AG04449 (cell line): ENCODE data around the gene DNM3.

Source experiments
- CTCF ChIA-PET: fragments of 350-600 bp; formaldehyde crosslinking; extraction: SDS; loops from one replicate; lab custom pipeline; 2021; ENCODE audit warnings: antibody characterized with exemption; lab: Yijun Ruan, JAX
- POLR2A ChIA-PET: fragments of 400-600, 350-600 bp; formaldehyde crosslinking; extraction: SDS; loops from one replicate; lab custom pipeline; 2020; ENCODE audit warnings: antibody characterized with exemption, inconsistent platforms; lab: Yijun Ruan, JAX
- DNase-seq: peaks from one replicate; pipeline ENCODE4 v3.0.0-alpha.2; 2010; ENCODE audit warnings: low read depth, low spot score
- H3K4me3 ChIP-seq: 2 replicates; pipeline ENCODE4 v1.5.1; 2011; ENCODE audit warnings: low read depth, mild to moderate bottlenecking, control low read depth, low read length
- CTCF ChIP-seq: IDR thresholded peaks from one replicate; pipeline ENCODE4 v1.5.1; 2011; ENCODE audit warnings: mild to moderate bottlenecking, moderate library complexity, low read length, control low read depth, inconsistent platforms; ENCODE audit not compliant: insufficient read depth; ENCODE audit errors: missing control alignments

The DNM3 gene

GRCh38 chr1:171858696-171859095 lies 17.4 kb downstream of the DNM3 start:
- ChIA-PET CTCF (interaction anchor here (1.3 kb wide), 1 partner anchor 17 kb away, joined by 3 read pairs; no protein-coding TSS in a partner anchor), POLR2A (no interaction called here)
- no peak for DNase-seq
- H3K4me3 ChIP-seq, result no peak overlapping the region
- no peak for TF ChIP-seq CTCF

- ChIA-PET POLR2A (no interaction called here), CTCF (no interaction called here)
- TF ChIP-seq CTCF, result no peak
- H3K4me3 ChIP-seq, result no peak overlapping the region
- DNase-seq, result no peak
Observed at GRCh38 chr1:171860696-171861095, 19.4 kb downstream of the DNM3 start.

DNA sequence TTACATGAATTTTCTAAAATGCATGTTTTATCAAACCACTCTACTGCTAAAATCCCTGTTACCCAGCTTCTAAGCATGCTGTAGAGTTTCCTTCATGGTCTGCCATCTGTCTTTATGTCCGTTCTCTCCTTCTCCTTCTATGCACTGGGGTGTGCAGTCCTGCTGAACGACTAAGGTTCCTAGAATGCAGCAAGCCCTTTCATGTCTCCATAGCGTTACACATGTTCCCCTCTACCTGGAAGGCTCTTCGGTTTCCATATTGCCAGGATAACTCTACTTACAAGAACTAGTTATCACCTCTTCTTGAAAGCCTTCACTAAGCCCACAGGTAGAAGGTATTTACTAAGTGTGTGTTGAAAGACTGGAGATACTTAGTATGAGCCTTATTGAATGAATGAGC lies 22.2 kb downstream of the DNM3 start:
- TF ChIP-seq CTCF, result no peak
- ChIA-PET POLR2A (no interaction called here), CTCF (interaction anchor here (1.1 kb wide), 1 partner anchor 119 kb away, joined by 3 read pairs; no protein-coding TSS in a partner anchor)
- H3K4me3 ChIP-seq, result no peak overlapping the region
- no peak for DNase-seq

DNA sequence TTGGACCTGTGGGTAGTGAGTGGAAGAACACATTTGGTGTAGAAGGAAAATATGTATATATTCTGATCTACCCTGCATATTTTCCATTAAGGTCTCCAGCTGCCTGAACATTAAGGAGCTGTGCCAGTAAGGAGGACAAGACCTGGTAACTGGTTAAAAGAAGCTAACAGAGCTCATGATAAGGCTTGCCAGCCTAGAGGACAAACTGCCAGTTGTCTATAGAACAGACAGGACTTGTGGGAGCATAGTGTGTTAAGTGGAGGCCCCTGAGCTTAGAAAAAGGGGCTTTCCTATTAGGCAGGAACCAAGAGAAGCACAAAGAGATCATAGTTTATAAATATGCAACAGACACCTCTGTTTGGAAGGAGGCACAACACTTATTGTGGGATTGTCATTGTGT lies 23.0 kb downstream of the DNM3 start:
- ChIA-PET CTCF (interaction anchor here (1.1 to 2.0 kb wide), 2 partner anchors 118 to 121 kb away, joined by 3 to 4 read pairs; no protein-coding TSS in a partner anchor), POLR2A (no interaction called here)
- no peak for DNase-seq
- TF ChIP-seq CTCF, result no peak
- H3K4me3 ChIP-seq, result no peak overlapping the region

DNA sequence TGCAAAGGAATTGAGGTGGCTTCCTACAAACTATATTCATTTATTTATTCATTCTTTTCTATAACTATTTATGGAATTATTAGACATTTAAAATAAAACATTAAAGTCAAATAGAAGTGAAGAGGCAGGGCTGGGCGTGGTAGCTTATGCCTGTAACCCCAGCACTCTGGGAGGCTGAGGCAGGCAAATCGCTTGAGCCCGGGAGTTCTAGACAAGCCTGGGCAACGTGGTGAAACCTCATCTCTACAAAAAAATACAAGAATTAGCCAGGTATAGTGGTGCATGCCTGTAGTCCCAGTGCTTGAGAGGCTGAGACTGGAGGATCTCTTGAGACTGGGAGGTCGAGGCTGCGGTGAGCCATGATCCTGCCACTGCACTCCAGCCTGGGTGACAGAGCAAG lies 23.8 kb downstream of the DNM3 start:
- DNase-seq, result no peak
- ChIA-PET CTCF (interaction anchor here (2.0 kb wide), 1 partner anchor 120 kb away, joined by 4 read pairs; no protein-coding TSS in a partner anchor), POLR2A (no interaction called here)

GRCh38 chr1:171867236-171867635 lies 25.9 kb downstream of the DNM3 start:
- ChIA-PET CTCF (interaction anchor here (1.3 kb wide), 1 partner anchor 14 kb away, joined by 3 read pairs; no protein-coding TSS in a partner anchor), POLR2A (no interaction called here)
- no peak for TF ChIP-seq CTCF
- DNase-seq, result no peak
- no peak overlapping the region for H3K4me3 ChIP-seq

More for the DNA sequence above, 23.8 kb downstream of the DNM3 start:
- H3K4me3 ChIP-seq, result no peak overlapping the region
- TF ChIP-seq CTCF, result no peak
